ENCODE results near the gene SCMH1. TPM values are rescaled to one million over a fixed set of nuclear protein-coding genes. Genes with fewer than 3 reads are reported as not detected.

SCMH1 gene
- polyA plus RNA-seq, 1 of the 3 experiments (the other 2 are of a cell fraction), result 38.5 TPM

DNA sequence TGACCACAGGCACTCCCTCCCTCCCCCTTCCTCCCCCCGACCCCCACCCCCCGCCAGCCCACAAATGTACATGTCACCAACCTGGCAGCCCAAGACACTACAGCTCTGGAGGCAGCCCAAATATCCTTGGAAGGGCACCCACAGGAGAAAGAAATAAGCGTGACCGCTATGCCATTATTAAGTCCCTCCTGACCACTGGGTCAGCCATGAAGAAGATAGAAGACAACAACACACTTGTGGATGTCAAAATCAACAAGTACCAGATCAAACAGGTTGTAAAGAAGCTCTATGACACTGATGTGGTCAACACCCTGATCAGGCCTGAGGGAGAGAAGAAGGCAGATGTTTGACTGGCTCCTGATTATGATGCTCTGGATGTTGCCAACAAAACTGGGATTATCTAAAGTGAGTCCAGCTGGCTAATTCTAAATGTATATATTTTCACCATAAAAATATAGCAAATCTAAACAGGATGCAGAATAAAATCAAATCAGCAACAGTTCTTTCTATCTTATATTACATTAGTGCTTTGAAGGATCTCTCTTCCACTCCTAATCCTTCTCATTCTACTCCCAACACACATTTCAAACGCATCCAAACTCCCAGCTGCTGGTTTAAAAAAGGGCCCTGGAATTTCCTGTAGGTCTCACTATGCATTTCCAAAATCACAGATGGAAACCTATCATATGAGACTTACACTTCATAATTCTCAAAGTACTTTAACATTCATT is 143.2 kb downstream of the SCMH1 start:
- H3K4me2 ChIP-seq, result no peak overlapping the region
- CTCF ChIA-PET, result interaction anchor here (1.0 to 1.1 kb wide), 2 partner anchors 12 to 76 kb away, joined by 3 to 4 read pairs; no protein-coding TSS in a partner anchor
- no peak overlapping the region for H3K27ac ChIP-seq (ENCODE audit: low read depth in 2 of 2, low read length in 1 of 2)
- no peaks in the 10 kb centered on the region for H3K9me2 ChIP-seq
- TF ChIP-seq, protein P1, sequence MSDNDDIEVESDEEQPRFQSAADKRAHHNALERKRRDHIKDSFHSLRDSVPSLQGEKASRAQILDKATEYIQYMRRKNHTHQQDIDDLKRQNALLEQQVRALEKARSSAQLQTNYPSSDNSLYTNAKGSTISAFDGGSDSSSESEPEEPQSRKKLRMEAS (IDR thresholded peaks at IDR 0.05; ENCODE audit: low read depth), result no peak
- TF ChIP-seq RCOR1 (IDR thresholded peaks at IDR 0.05; ENCODE audit: low read length), result peak; percentile 28; the same call in 1 of the 2 replicates
- TF ChIP-seq FOXM1 (IDR thresholded peaks at IDR 0.05; ENCODE audit: low read depth), result no peak
- 83% methylated on average over 5 of the region's 5 CpGs for WGBS (ENCODE audit: low lambda C conversion rate)
- POLR2A ChIA-PET, result no interaction called here
- no peaks in the 10 kb centered on the region; the same call in 1 of the 2 replicates for H3K79me2 ChIP-seq (ENCODE audit: insufficient read depth)
- H3K27me3 ChIP-seq (ENCODE audit: insufficient read depth), result no peaks in the 10 kb centered on the region
- DNase-seq, result no peak
- no peak overlapping the region for H3K9ac ChIP-seq
- peaks cover 22% of the 10 kb centered on the region for H3F3A ChIP-seq (replicated peaks; ENCODE audit: insufficient read depth)
- 0 out of 2 replicates have a peak, but pooled peaks cover 3% of the 10 kb centered on the region for H4K20me1 ChIP-seq (ENCODE audit: insufficient read depth)
- H2AFZ ChIP-seq (ENCODE audit: low read depth), result no peak overlapping the region
- H3K4me1 ChIP-seq (ENCODE audit: control insufficient read depth in 1 of 2, insufficient read depth in 2 of 2, low read depth in 1 of 2, low read length in 1 of 2), result peaks cover 11 to 25% of the 10 kb centered on the region in 2 experiments
- H3K9me3 ChIP-seq, result no peaks in the 10 kb centered on the region; the same call in 1 of the 2 replicates
- H3K36me3 ChIP-seq (replicated peaks in 1 of 2; ENCODE audit: control insufficient read depth in 1 of 2, insufficient read depth in 2 of 2, low read length in 1 of 2), result peaks cover 2 to 10% of the 10 kb centered on the region in 2 experiments
- H3K4me3 ChIP-seq (ENCODE audit: low read depth in 2 of 2, low read length in 1 of 2), result no peak overlapping the region

- H2AFZ ChIP-seq (ENCODE audit: low read depth), result no peak overlapping the region
- H3K4me1 ChIP-seq (ENCODE audit: control insufficient read depth in 1 of 2, insufficient read depth in 2 of 2, low read depth in 1 of 2, low read length in 1 of 2), result peaks cover 5 to 17% of the 10 kb centered on the region in 2 experiments
- no peaks in the 10 kb centered on the region for H3K9me2 ChIP-seq
- no peak overlapping the region for H3K27ac ChIP-seq (ENCODE audit: low read depth in 2 of 2, low read length in 1 of 2)
- ChIA-PET POLR2A (no interaction called here), CTCF (no interaction called here)
- no peak overlapping the region for H3K4me3 ChIP-seq (ENCODE audit: low read depth in 2 of 2, low read length in 1 of 2)
- peaks cover 2 to 10% of the 10 kb centered on the region in 2 experiments for H3K36me3 ChIP-seq (replicated peaks in 1 of 2; ENCODE audit: control insufficient read depth in 1 of 2, insufficient read depth in 2 of 2, low read length in 1 of 2)
- 88% methylated on average over 4 of the region's 4 CpGs for WGBS (ENCODE audit: low lambda C conversion rate)
- no peaks in the 10 kb centered on the region; the same call in 1 of the 2 replicates for H3K9me3 ChIP-seq
- peaks cover 9% of the 10 kb centered on the region for H3F3A ChIP-seq (replicated peaks; ENCODE audit: insufficient read depth)
- no peaks in the 10 kb centered on the region for H3K27me3 ChIP-seq (ENCODE audit: insufficient read depth)
- H3K79me2 ChIP-seq (ENCODE audit: insufficient read depth), result no peaks in the 10 kb centered on the region; the same call in 1 of the 2 replicates
- DNase-seq, result no peak
- H3K4me2 ChIP-seq, result no peak overlapping the region
- H3K9ac ChIP-seq, result no peak overlapping the region
- H4K20me1 ChIP-seq (ENCODE audit: insufficient read depth), result no peaks in the 10 kb centered on the region
- TF ChIP-seq, protein P1 (IDR thresholded peaks at IDR 0.05; ENCODE audit: low read depth), result no peak
- TF ChIP-seq PBX3 (IDR thresholded peaks at IDR 0.05) (no peak), YY1 (IDR thresholded peaks at IDR 0.05; ENCODE audit: low read depth) (no peak), MXI1 (IDR thresholded peaks at IDR 0.05; ENCODE audit: low read depth, low read length) (no peak), NFIC (IDR thresholded peaks at IDR 0.05; ENCODE audit: borderline replicate concordance) (no peak), TCF12 (IDR thresholded peaks at IDR 0.05) (no peak), TEAD4 (IDR thresholded peaks at IDR 0.05; ENCODE audit: borderline replicate concordance, insufficient read depth) (no peak), FOXJ3 (CRISPR knock-in tag; IDR thresholded peaks at IDR 0.05) (no peak), TAF1 (IDR thresholded peaks at IDR 0.05; ENCODE audit: borderline replicate concordance, low read depth, low read length) (no peak), USF2 (IDR thresholded peaks at IDR 0.05; ENCODE audit: borderline replicate concordance, low read depth, low read length) (no peak), MEF2A (IDR thresholded peaks at IDR 0.05; ENCODE audit: borderline replicate concordance, low read depth) (no peak), CTCF (IDR thresholded peaks at IDR 0.05) (no peak), EZH2phosphoT487 (IDR thresholded peaks at IDR 0.05; ENCODE audit: borderline replicate concordance, low read depth) (no peak), FOXM1 (IDR thresholded peaks at IDR 0.05; ENCODE audit: low read depth) (no peak), RCOR1 (IDR thresholded peaks at IDR 0.05; ENCODE audit: low read length) (no peak)
- TF ChIP-seq, protein P2, sequence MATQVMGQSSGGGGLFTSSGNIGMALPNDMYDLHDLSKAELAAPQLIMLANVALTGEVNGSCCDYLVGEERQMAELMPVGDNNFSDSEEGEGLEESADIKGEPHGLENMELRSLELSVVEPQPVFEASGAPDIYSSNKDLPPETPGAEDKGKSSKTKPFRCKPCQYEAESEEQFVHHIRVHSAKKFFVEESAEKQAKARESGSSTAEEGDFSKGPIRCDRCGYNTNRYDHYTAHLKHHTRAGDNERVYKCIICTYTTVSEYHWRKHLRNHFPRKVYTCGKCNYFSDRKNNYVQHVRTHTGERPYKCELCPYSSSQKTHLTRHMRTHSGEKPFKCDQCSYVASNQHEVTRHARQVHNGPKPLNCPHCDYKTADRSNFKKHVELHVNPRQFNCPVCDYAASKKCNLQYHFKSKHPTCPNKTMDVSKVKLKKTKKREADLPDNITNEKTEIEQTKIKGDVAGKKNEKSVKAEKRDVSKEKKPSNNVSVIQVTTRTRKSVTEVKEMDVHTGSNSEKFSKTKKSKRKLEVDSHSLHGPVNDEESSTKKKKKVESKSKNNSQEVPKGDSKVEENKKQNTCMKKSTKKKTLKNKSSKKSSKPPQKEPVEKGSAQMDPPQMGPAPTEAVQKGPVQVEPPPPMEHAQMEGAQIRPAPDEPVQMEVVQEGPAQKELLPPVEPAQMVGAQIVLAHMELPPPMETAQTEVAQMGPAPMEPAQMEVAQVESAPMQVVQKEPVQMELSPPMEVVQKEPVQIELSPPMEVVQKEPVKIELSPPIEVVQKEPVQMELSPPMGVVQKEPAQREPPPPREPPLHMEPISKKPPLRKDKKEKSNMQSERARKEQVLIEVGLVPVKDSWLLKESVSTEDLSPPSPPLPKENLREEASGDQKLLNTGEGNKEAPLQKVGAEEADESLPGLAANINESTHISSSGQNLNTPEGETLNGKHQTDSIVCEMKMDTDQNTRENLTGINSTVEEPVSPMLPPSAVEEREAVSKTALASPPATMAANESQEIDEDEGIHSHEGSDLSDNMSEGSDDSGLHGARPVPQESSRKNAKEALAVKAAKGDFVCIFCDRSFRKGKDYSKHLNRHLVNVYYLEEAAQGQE (IDR thresholded peaks at IDR 0.05; ENCODE audit: low read depth, low read length), result no peak
Observed at GRCh38 chr1:41097105-41097504, 145.0 kb downstream of the SCMH1 start.

Measured in SK-N-SH (cell line).